ENCODE results near the gene SLC39A3.

DNA sequence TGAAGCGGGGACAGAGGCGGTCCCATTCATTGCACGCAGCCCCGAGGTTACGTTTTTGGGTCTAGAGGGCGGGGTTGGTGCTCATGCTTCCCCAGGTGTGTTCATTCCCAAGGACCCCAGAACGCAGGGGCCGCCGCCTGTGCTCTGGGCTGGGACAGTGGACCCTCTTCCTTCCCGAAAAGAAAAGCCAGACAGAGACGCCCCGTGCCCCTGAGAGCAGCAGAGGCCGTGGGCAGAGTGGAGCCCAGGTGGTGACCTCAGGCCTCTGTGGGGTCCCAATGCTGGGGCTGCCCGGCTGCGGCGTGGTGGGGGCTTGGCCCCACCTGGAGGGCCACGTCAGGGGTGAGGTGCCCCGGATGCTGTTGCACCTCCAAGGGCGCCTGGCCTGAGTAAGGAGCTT is 27.9 kb upstream of the SLC39A3 start:
- TF ChIP-seq, protein P1, sequence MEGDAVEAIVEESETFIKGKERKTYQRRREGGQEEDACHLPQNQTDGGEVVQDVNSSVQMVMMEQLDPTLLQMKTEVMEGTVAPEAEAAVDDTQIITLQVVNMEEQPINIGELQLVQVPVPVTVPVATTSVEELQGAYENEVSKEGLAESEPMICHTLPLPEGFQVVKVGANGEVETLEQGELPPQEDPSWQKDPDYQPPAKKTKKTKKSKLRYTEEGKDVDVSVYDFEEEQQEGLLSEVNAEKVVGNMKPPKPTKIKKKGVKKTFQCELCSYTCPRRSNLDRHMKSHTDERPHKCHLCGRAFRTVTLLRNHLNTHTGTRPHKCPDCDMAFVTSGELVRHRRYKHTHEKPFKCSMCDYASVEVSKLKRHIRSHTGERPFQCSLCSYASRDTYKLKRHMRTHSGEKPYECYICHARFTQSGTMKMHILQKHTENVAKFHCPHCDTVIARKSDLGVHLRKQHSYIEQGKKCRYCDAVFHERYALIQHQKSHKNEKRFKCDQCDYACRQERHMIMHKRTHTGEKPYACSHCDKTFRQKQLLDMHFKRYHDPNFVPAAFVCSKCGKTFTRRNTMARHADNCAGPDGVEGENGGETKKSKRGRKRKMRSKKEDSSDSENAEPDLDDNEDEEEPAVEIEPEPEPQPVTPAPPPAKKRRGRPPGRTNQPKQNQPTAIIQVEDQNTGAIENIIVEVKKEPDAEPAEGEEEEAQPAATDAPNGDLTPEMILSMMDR (IDR thresholded peaks at IDR 0.05): no peak
- no peak for TF ChIP-seq POLR2A (IDR thresholded peaks at IDR 0.05)

All from adrenal gland (tissue), 5 donors.